HCT116 (cell line): ENCODE measurements around the gene STRN3. TPM values are rescaled to one million over a fixed set of nuclear protein-coding genes. Genes with fewer than 3 reads are reported as not detected.

Experiments used
- ATAC-seq: fragments of 200-7000 bp; cut with Tn5 transposase; 2 replicates; pipeline ENCODE4 v1.9.1; 2020; ENCODE audit warnings: mild to moderate bottlenecking, moderate library complexity
- BruUV-seq: library from RNA; stranded (reverse); fragments of 400-500 nt; replicated peaks from 2 replicates; lab custom pipeline; 2021; lab: Mats Ljungman, UMichigan
- CTCF ChIA-PET: fragments of 300-600 bp; sonication (Branson Sonifier 250); formaldehyde crosslinking; loops from one replicate; lab custom pipeline; 2021; ENCODE audit warnings: antibody characterized with exemption; lab: Charles Lee
- POLR2A ChIA-PET: fragments of 300-600, 350-600 bp; sonication (Branson Sonifier 250); formaldehyde crosslinking; loops from one replicate; lab custom pipeline; 2021; ENCODE audit warnings: antibody characterized with exemption; lab: Charles Lee
- RAD21 ChIA-PET, 2 experiments: fragments of 300-600 bp; sonication (Branson Sonifier 250); formaldehyde crosslinking; loops; one replicate each; lab custom pipeline; 2023; ENCODE audit warnings: low total read pairs in 2 of 2; ENCODE audit not compliant: uncharacterized antibody in 2 of 2, unreplicated experiment in 2 of 2, low non-redundant PET in 1 of 2; lab: Charles Lee
- DNase-seq: peaks from one replicate; pipeline ENCODE4 v3.0.0-alpha.2; 2010; ENCODE audit warnings: low read depth, low spot score
- H2AFZ ChIP-seq: fragments of 200-600 bp; shearing (Covaris generic), sonication (generic); 2 replicates; pipeline ENCODE4 v1.6.1; 2017; ENCODE audit warnings: low read depth, mixed run types, mixed read lengths, antibody characterized with exemption, low read length; ENCODE audit not compliant: poor library complexity, severe bottlenecking
- H3K27ac ChIP-seq: 2 replicates; pipeline ENCODE4 v1.5.1; 2012; ENCODE audit warnings: low read depth, low read length
- H3K27me3 ChIP-seq: fragments of 200-600 bp; sonication (generic); 2 replicates; pipeline ENCODE4 v1.6.1; 2016; ENCODE audit warnings: mixed run types, low read length, mixed read lengths; ENCODE audit not compliant: insufficient read depth
- H3K36me3 ChIP-seq, 2 experiments: fragments of 200-500 bp in 1 of 2; fragments of 200-600 bp in 1 of 2; sonication (Bioruptor generic) in 1 of 2; sonication (generic) in 1 of 2; 2 replicates each; pipeline versions ENCODE4 v1.5.1 to v1.6.1; 2014 to 2016; ENCODE audit warnings: low read length in 2 of 2, inconsistent platforms in 1 of 2, mixed read lengths in 1 of 2, mixed run types in 1 of 2; ENCODE audit not compliant: insufficient read depth in 2 of 2, control insufficient read depth in 1 of 2
- H3K4me1 ChIP-seq, 2 experiments: fragments of 200-600 bp in 1 of 2; sonication (generic) in 1 of 2; 2 replicates each; pipeline versions ENCODE4 v1.5.1 to v1.6.1; 2012 to 2017; ENCODE audit warnings: low read length in 2 of 2, inconsistent platforms in 1 of 2, mild to moderate bottlenecking in 1 of 2, mixed read lengths in 1 of 2, mixed run types in 1 of 2, moderate library complexity in 1 of 2; ENCODE audit not compliant: insufficient read depth in 2 of 2, control insufficient read depth in 1 of 2
- H3K4me2 ChIP-seq: fragments of 200-600 bp; sonication (generic); 2 replicates; pipeline ENCODE4 v1.6.1; 2017; ENCODE audit warnings: mixed run types, low read length, mixed read lengths
- H3K4me3 ChIP-seq, 2 experiments: fragments of 200-600 bp in 1 of 2; sonication (generic) in 1 of 2; replicated peaks in 1 of 2; 2 replicates each; pipeline ENCODE4 v1.5.1; 2011 to 2016; ENCODE audit warnings: low read length in 2 of 2, control low read depth in 1 of 2, low read depth in 1 of 2, mild to moderate bottlenecking in 1 of 2, mixed read lengths in 1 of 2, mixed run types in 1 of 2
- H3K79me2 ChIP-seq: fragments of 200-600 bp; sonication (generic); 2 replicates; pipeline ENCODE4 v1.6.1; 2017; ENCODE audit warnings: mild to moderate bottlenecking, mixed run types, low read length, moderate library complexity, mixed read lengths; ENCODE audit not compliant: insufficient read depth
- H3K9ac ChIP-seq: fragments of 200-600 bp; sonication (generic); 2 replicates; pipeline ENCODE4 v1.6.1; 2016; ENCODE audit warnings: low read length, mixed read lengths
- H3K9me2 ChIP-seq: fragments of 200-600 bp; sonication (generic), shearing (Covaris generic); 2 replicates; pipeline ENCODE4 v1.6.1; 2017; ENCODE audit warnings: mixed run types, mild to moderate bottlenecking, moderate library complexity; ENCODE audit not compliant: insufficient read depth
- H3K9me3 ChIP-seq, 2 experiments: fragments of 200-500 bp in 1 of 2; fragments of 200-600 bp in 1 of 2; sonication (Bioruptor generic) in 1 of 2; sonication (generic) in 1 of 2; 2 replicates each; pipeline ENCODE4 v1.6.1; 2014 to 2017; ENCODE audit warnings: low read length in 2 of 2, mixed read lengths in 2 of 2, inconsistent platforms in 1 of 2, low read depth in 1 of 2, mild to moderate bottlenecking in 1 of 2, mixed run types in 1 of 2, moderate library complexity in 1 of 2; ENCODE audit not compliant: control insufficient read depth in 1 of 2, insufficient read depth in 1 of 2
- H4K20me1 ChIP-seq: fragments of 200-600 bp; sonication (generic), shearing (Covaris generic); 2 replicates; pipeline ENCODE4 v1.6.1; 2017; ENCODE audit warnings: mixed run types, mild to moderate bottlenecking, moderate library complexity; ENCODE audit not compliant: insufficient read depth
- CEBPB ChIP-seq: IDR thresholded peaks from 2 replicates; pipeline ENCODE4 v1.6.1; 2012; ENCODE audit warnings: low read depth
- CTCF ChIP-seq, 3 experiments: fragments of 200-600 bp in 1 of 3; sonication (generic) in 1 of 3; IDR thresholded peaks in 2 of 3; conservative IDR thresholded peaks in 1 of 3; 2 replicates each; pipeline ENCODE4 v1.5.1; 2012 to 2017; ENCODE audit warnings: low read depth in 2 of 3, low read length in 2 of 3, antibody characterized with exemption in 1 of 3, borderline replicate concordance in 1 of 3, control low read depth in 1 of 3, mild to moderate bottlenecking in 1 of 3, mixed read lengths in 1 of 3, mixed run types in 1 of 3, moderate library complexity in 1 of 3; ENCODE audit not compliant: insufficient read depth in 1 of 3
- EGR1 ChIP-seq: IDR thresholded peaks from 2 replicates; pipeline ENCODE4 v1.6.1; 2012; ENCODE audit warnings: low read depth
- ELF1 ChIP-seq: IDR thresholded peaks from 2 replicates; pipeline ENCODE4 v1.6.1; 2012; ENCODE audit warnings: low read depth, borderline replicate concordance
- EZH2 ChIP-seq: fragments of 200-600 bp; sonication (generic); IDR thresholded peaks from 2 replicates; pipeline ENCODE4 v1.6.1; 2017; ENCODE audit warnings: antibody characterized with exemption, mixed run types
- FOSL1 ChIP-seq: IDR thresholded peaks from 2 replicates; pipeline ENCODE4 v1.6.1; 2012; ENCODE audit warnings: low read depth
- JUND ChIP-seq: IDR thresholded peaks from 2 replicates; pipeline ENCODE4 v1.6.1; 2012
- POLR2A ChIP-seq: IDR thresholded peaks from 2 replicates; pipeline ENCODE4 v1.7.0; 2011; ENCODE audit warnings: borderline replicate concordance; ENCODE audit not compliant: insufficient read depth, insufficient read length; ENCODE audit errors: extremely low read depth
- POLR2AphosphoS5 ChIP-seq: IDR thresholded peaks from 2 replicates; pipeline ENCODE4 v1.6.1; 2011; ENCODE audit warnings: mild to moderate bottlenecking, low read depth, low read length, moderate library complexity
- RAD21 ChIP-seq: IDR thresholded peaks from 2 replicates; pipeline ENCODE4 v1.6.1; 2012; ENCODE audit warnings: low read depth, mild to moderate bottlenecking
- SP1 ChIP-seq: IDR thresholded peaks from 2 replicates; pipeline ENCODE4 v1.6.1; 2012; ENCODE audit warnings: low read depth
- TCF7L2 ChIP-seq: IDR thresholded peaks from 2 replicates; pipeline ENCODE4 v1.7.0; 2011; ENCODE audit warnings: borderline replicate concordance, inconsistent platforms; ENCODE audit not compliant: insufficient read depth, insufficient read length; ENCODE audit errors: extremely low read depth
- YY1 ChIP-seq: IDR thresholded peaks from 2 replicates; pipeline ENCODE4 v1.6.1; 2011; ENCODE audit warnings: low read length, low read depth, moderate library complexity, mild to moderate bottlenecking; ENCODE audit not compliant: insufficient replicate concordance; ENCODE audit errors: extremely low read depth
- ZBTB33 ChIP-seq: IDR thresholded peaks from 2 replicates; pipeline ENCODE4 v1.6.1; 2011; ENCODE audit warnings: mild to moderate bottlenecking, low read length, moderate library complexity; ENCODE audit not compliant: insufficient replicate concordance; ENCODE audit errors: extremely low read depth
- ZFX ChIP-seq: fragments of 450-650 bp; IDR thresholded peaks from 2 replicates; pipeline ENCODE4 v1.6.1; 2017
- ZNF274 ChIP-seq: fragments of 200-500 bp; sonication (Bioruptor generic); IDR thresholded peaks from 2 replicates; pipeline ENCODE4 v1.6.1; 2014; ENCODE audit warnings: mild to moderate bottlenecking, low read depth, low read length, inconsistent platforms
- intact Hi-C: fragments of 100-400 bp; cut with micrococcal nuclease; formaldehyde crosslinking; loops from 2 replicates; pipeline ENCODE4 v1.10.0; 2022
- total RNA-seq: library from RNA; stranded (reverse); gene quantifications from one replicate; pipeline ENCODE4 v1.2.1, GENCODE V29; 2021; ENCODE audit not compliant: unreplicated experiment
- TF ChIP-seq, protein P1 (sequence below): IDR thresholded peaks from 2 replicates; pipeline ENCODE4 v1.6.1; 2012
- TF ChIP-seq, protein P2 (sequence below): IDR thresholded peaks from 2 replicates; pipeline ENCODE4 v1.6.1; 2012

The STRN3 gene
- total RNA-seq, 1 experiment from 2014 or later = 43.4 TPM

- CTCF ChIA-PET = no interaction called here
- no peak overlapping the region for H3K4me2 ChIP-seq
- no peaks in the 10 kb centered on the region for H3K9me2 ChIP-seq
- RAD21 ChIA-PET = no interaction called here
- H2AFZ ChIP-seq = no peak overlapping the region
- H3K9me3 ChIP-seq = no peaks in the 10 kb centered on the region
- H3K4me3 ChIP-seq = no peak overlapping the region
- no peak for DNase-seq
- H4K20me1 ChIP-seq = no peaks in the 10 kb centered on the region
- no peaks in the 10 kb centered on the region for H3K4me1 ChIP-seq
- H3K27me3 ChIP-seq = no peaks in the 10 kb centered on the region
- POLR2A ChIA-PET = no interaction called here
- no peak overlapping the region for H3K27ac ChIP-seq
- no peak overlapping the region for H3K9ac ChIP-seq
- intact Hi-C loops = no loop called here
- TF ChIP-seq FOSL1 = no peak
- TF ChIP-seq SP1 = no peak
- TF ChIP-seq EGR1 = no peak
- TF ChIP-seq YY1 = no peak
- TF ChIP-seq RAD21 = no peak
- no peak for TF ChIP-seq EZH2
- TF ChIP-seq ZBTB33 = no peak
- TF ChIP-seq CEBPB = no peak
- TF ChIP-seq JUND = no peak
- TF ChIP-seq ZFX = no peak
- no peak for TF ChIP-seq ZNF274
- no peak for TF ChIP-seq POLR2AphosphoS5
- no peak for TF ChIP-seq TCF7L2
- no peak for TF ChIP-seq CTCF (IDR thresholded peaks at IDR 0.05 in 2 of 3, conservative IDR thresholded peaks at IDR 0.05 in 1 of 3; ENCODE audit: borderline replicate concordance in 1 of 3, insufficient read depth in 1 of 3, low read depth in 2 of 3, low read length in 2 of 3)
- TF ChIP-seq ELF1 = no peak
- TF ChIP-seq POLR2A = no peak
- TF ChIP-seq, protein P1, sequence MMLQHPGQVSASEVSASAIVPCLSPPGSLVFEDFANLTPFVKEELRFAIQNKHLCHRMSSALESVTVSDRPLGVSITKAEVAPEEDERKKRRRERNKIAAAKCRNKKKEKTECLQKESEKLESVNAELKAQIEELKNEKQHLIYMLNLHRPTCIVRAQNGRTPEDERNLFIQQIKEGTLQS = no peak
- TF ChIP-seq, protein P2, sequence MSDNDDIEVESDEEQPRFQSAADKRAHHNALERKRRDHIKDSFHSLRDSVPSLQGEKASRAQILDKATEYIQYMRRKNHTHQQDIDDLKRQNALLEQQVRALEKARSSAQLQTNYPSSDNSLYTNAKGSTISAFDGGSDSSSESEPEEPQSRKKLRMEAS = no peak
- BruUV-seq = no TSS peak
- ATAC-seq = no peak
- no peaks in the 10 kb centered on the region for H3K79me2 ChIP-seq
- no peaks in the 10 kb centered on the region for H3K36me3 ChIP-seq
Observed at GRCh38 chr14:30864934-30865333, 161.2 kb downstream of the STRN3 start.
